OCI-LY7 (cell line): ENCODE results near the gene TRAF3IP3.

Source experiments
- EZH2phosphoT487 ChIP-seq: fragments of 200-600 bp; sonication (generic); IDR thresholded peaks from 2 replicates; pipeline ENCODE4 v1.6.1; 2018; ENCODE audit warnings: low read depth, borderline replicate concordance, mild to moderate bottlenecking, mixed run types, antibody characterized with exemption, low read length, moderate library complexity, mixed read lengths
- TF ChIP-seq, protein P1 (sequence below): fragments of 200-600 bp; sonication (generic); conservative IDR thresholded peaks from 2 replicates; pipeline ENCODE4 v1.5.1; 2014; ENCODE audit warnings: mild to moderate bottlenecking, antibody characterized with exemption, low read length, moderate library complexity, mixed read lengths

- no peak for TF ChIP-seq EZH2phosphoT487
- TF ChIP-seq, protein P1, sequence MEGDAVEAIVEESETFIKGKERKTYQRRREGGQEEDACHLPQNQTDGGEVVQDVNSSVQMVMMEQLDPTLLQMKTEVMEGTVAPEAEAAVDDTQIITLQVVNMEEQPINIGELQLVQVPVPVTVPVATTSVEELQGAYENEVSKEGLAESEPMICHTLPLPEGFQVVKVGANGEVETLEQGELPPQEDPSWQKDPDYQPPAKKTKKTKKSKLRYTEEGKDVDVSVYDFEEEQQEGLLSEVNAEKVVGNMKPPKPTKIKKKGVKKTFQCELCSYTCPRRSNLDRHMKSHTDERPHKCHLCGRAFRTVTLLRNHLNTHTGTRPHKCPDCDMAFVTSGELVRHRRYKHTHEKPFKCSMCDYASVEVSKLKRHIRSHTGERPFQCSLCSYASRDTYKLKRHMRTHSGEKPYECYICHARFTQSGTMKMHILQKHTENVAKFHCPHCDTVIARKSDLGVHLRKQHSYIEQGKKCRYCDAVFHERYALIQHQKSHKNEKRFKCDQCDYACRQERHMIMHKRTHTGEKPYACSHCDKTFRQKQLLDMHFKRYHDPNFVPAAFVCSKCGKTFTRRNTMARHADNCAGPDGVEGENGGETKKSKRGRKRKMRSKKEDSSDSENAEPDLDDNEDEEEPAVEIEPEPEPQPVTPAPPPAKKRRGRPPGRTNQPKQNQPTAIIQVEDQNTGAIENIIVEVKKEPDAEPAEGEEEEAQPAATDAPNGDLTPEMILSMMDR, result no peak
Observed at GRCh38 chr1:209752890-209753289, 3.0 kb upstream of the TRAF3IP3 start.
